Lower leg skin (tissue), 3 donors: ENCODE results near the gene ZDHHC14.

Experiments
- CTCF ChIP-seq, 3 donors: fragments of 450-650 bp; IDR thresholded peaks; one replicate each; pipeline ENCODE4 v1.5.1; 2016; ENCODE audit warnings: antibody characterized with exemption in 3 of 3, mild to moderate bottlenecking in 3 of 3, moderate library complexity in 2 of 3
- POLR2A ChIP-seq, 2 donors: fragments of 450-650 bp; IDR thresholded peaks; one replicate each; pipeline ENCODE4 v1.6.1; 2016 to 2017; ENCODE audit warnings: antibody characterized with exemption in 2 of 2, mild to moderate bottlenecking in 1 of 2, moderate library complexity in 1 of 2

- TF ChIP-seq POLR2A (IDR thresholded peaks at IDR 0.05) (no peak), CTCF (IDR thresholded peaks at IDR 0.05) (no peak)
Measured at GRCh38 chr6:157429248-157429647, 48.3 kb downstream of the ZDHHC14 start.
